ENCODE data around the gene ERGIC1.

- no peak for TF ChIP-seq CTCF (IDR thresholded peaks at IDR 0.05; ENCODE audit: low read length)
- TF ChIP-seq EZH2 (optimal IDR thresholded peaks at IDR 0.05; ENCODE audit: low read depth, low read length), result no peak
- no peak for TF ChIP-seq EZH2phosphoT487 (IDR thresholded peaks at IDR 0.05; ENCODE audit: low read length)
Measured at GRCh38 chr5:172820046-172820767, 13.8 kb upstream of the ERGIC1 start.
